Neuronal stem cell (in vitro differentiated cells): ENCODE results near the gene ADAMTS14.
A peak's percentile ranks its signal among the peaks of the same experiment; 100 is the strongest.

Experiments
- DNase-seq: peaks from one replicate; pipeline ENCODE4 v3.0.0-alpha.2; 2013; ENCODE audit warnings: low spot score
- H2AFZ ChIP-seq: one replicate; pipeline ENCODE4 v1.6.1; 2013; ENCODE audit warnings: mild to moderate bottlenecking, low read length, inconsistent platforms
- H2AK5ac ChIP-seq: 2 replicates; pipeline ENCODE4 v1.6.1; 2013; ENCODE audit warnings: low read depth, mild to moderate bottlenecking, inconsistent platforms, low read length, moderate library complexity, mixed read lengths
- H2BK120ac ChIP-seq: 2 replicates; pipeline ENCODE4 v1.6.1; 2013; ENCODE audit warnings: low read depth, mild to moderate bottlenecking, inconsistent platforms, low read length, moderate library complexity, mixed read lengths
- H2BK12ac ChIP-seq: one replicate; pipeline ENCODE4 v1.6.1; 2013; ENCODE audit warnings: low read length, inconsistent platforms
- H2BK15ac ChIP-seq: 2 replicates; pipeline ENCODE4 v1.6.1; 2013; ENCODE audit warnings: mild to moderate bottlenecking, low read length, inconsistent platforms, mixed read lengths
- H2BK5ac ChIP-seq: one replicate; pipeline ENCODE4 v1.6.1; 2013; ENCODE audit warnings: inconsistent platforms, mild to moderate bottlenecking, low read length, moderate library complexity
- H3K14ac ChIP-seq: one replicate; pipeline ENCODE4 v1.6.1; 2013; ENCODE audit warnings: low read length, inconsistent platforms
- H3K18ac ChIP-seq: 2 replicates; pipeline ENCODE4 v1.6.1; 2013; ENCODE audit warnings: low read length, inconsistent platforms
- H3K23ac ChIP-seq: 2 replicates; pipeline ENCODE4 v1.6.1; 2013; ENCODE audit warnings: low read depth, mild to moderate bottlenecking, mixed read lengths, low read length, inconsistent platforms; ENCODE audit not compliant: poor library complexity
- H3K27ac ChIP-seq: replicated peaks from 3 replicates; pipeline ENCODE4 v1.5.1; 2013; ENCODE audit warnings: low read length, inconsistent platforms
- H3K27me3 ChIP-seq, 3 experiments: 2 replicates each; pipeline ENCODE4 v1.6.1; 2013; ENCODE audit warnings: low read length in 3 of 3, mild to moderate bottlenecking in 2 of 3, inconsistent platforms in 1 of 3, low read depth in 1 of 3, mixed read lengths in 1 of 3, moderate library complexity in 1 of 3; ENCODE audit not compliant: control insufficient read depth in 3 of 3, insufficient read depth in 3 of 3
- H3K36me3 ChIP-seq, 2 donors: replicated peaks in 1 of 2; 2 replicates each; pipeline ENCODE4 v1.6.1; 2013; ENCODE audit warnings: low read length in 2 of 2; ENCODE audit not compliant: control insufficient read depth in 2 of 2, insufficient read depth in 2 of 2
- H3K4ac ChIP-seq: 2 replicates; pipeline ENCODE4 v1.6.1; 2013; ENCODE audit warnings: inconsistent platforms, mild to moderate bottlenecking, low read length, moderate library complexity
- H3K4me1 ChIP-seq, 2 donors: 1 replicate in 1 of 2; 2 replicates in 1 of 2; pipeline ENCODE4 v1.6.1; 2013; ENCODE audit warnings: low read length in 2 of 2, low read depth in 1 of 2; ENCODE audit not compliant: control insufficient read depth in 2 of 2, insufficient read depth in 1 of 2
- H3K4me2 ChIP-seq: one replicate; pipeline ENCODE4 v1.6.1; 2013; ENCODE audit warnings: mild to moderate bottlenecking, low read length, inconsistent platforms; ENCODE audit not compliant: insufficient read depth, poor library complexity, severe bottlenecking
- H3K4me3 ChIP-seq, 2 donors: 2 replicates each; pipeline ENCODE4 v1.5.1; 2013; ENCODE audit warnings: low read length in 2 of 2, mild to moderate bottlenecking in 2 of 2, inconsistent platforms in 1 of 2, moderate library complexity in 1 of 2
- H3K79me1 ChIP-seq: one replicate; pipeline ENCODE4 v1.6.1; 2013; ENCODE audit warnings: low read depth, mild to moderate bottlenecking, inconsistent platforms, low read length, moderate library complexity
- H3K9ac ChIP-seq: one replicate; pipeline ENCODE4 v1.6.1; 2013; ENCODE audit warnings: mild to moderate bottlenecking, low read depth, low read length, inconsistent platforms; ENCODE audit not compliant: poor library complexity
- H3K9me3 ChIP-seq, 2 donors: replicated peaks in 1 of 2; 2 replicates each; pipeline versions ENCODE3 to v1.6.1; 2013; ENCODE audit warnings: low read length in 2 of 2, mild to moderate bottlenecking in 2 of 2, inconsistent platforms in 1 of 2, low read depth in 1 of 2, mixed read lengths in 1 of 2, moderate library complexity in 1 of 2; ENCODE audit not compliant: control insufficient read depth in 2 of 2, insufficient read depth in 1 of 2
- H4K8ac ChIP-seq: one replicate; pipeline ENCODE4 v1.6.1; 2013; ENCODE audit warnings: low read depth, mild to moderate bottlenecking, inconsistent platforms, low read length, moderate library complexity
- H4K91ac ChIP-seq: one replicate; pipeline ENCODE4 v1.6.1; 2013; ENCODE audit warnings: low read length, low read depth, mild to moderate bottlenecking, inconsistent platforms; ENCODE audit not compliant: poor library complexity
- whole genome bisulfite sequencing, 2 donors: extraction: QIAGEN DNeasy Blood & Tissue Kit; methylation state at CpG; one replicate each; pipeline ENCODE4 v1.1.7; 2013; ENCODE audit warnings: missing lambda C conversion rate in 2 of 2, mixed read lengths in 1 of 2; ENCODE audit not compliant: insufficient read length in 2 of 2, insufficient replicate concordance in 1 of 2; ENCODE audit errors: extremely low coverage in 2 of 2; 5-methylcytosine and 5-hydroxymethylcytosine counted together

The ADAMTS14 gene

DNA sequence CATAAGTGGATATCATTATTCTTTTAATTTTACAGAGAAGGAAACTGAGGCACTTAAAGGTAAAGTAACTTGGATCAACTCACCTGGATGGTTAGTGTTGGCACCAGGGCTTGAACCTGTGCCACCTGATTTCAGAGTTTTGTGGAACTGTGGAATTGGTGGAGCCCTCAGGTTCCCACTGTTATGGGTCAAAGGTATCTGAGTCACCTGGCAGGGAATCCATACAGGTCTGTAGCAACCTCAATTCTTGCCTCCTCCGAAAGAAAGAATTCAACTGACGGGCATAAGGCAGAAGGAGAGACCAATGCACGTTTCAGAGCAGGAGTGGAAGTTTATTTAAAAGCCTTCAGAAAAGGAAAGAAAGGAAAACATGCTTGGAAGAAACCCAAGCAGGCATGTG is 25.2 kb upstream of the ADAMTS14 start:
- no CpG with 5 or more reads among the region's 3 CpGs for WGBS, 2 donors
- peaks cover 0 to 4% of the 10 kb centered on the region in 2 donors for H3K4me1 ChIP-seq

DNA sequence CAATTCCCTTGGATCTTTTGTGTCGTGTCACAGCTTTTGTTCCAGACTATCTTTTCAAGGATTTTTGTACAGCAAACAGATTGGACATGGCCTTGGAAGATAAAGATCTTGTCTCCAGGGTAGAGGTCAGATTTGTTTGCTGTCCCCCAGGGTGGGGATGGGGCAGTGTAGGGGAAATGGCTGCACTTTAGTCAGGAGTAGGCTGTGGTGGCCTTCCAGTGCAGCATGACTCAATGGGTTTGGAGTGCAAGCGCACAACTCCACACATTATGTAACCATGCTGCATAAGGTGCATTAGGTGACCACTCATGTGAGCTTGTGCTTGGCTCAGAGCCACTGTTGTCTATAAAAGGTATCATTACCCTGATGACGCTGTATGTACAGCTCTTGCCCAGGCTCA is 23.9 kb upstream of the ADAMTS14 start:
- no CpG with 5 or more reads among the region's 3 CpGs for WGBS, 2 donors
- DNase-seq = no peak

More for the DNA sequence above, 25.2 kb upstream of the ADAMTS14 start:
- H4K8ac ChIP-seq = no peak overlapping the region
- no peak overlapping the region for H4K91ac ChIP-seq
- no peak overlapping the region for H3K23ac ChIP-seq
- DNase-seq = no peak
- H3K27ac ChIP-seq = no peak overlapping the region
- H3K4ac ChIP-seq = no peak overlapping the region
- no peak overlapping the region for H3K9ac ChIP-seq
- H3K9me3 ChIP-seq = peaks cover 30 to 34% of the 10 kb centered on the region in 2 donors
- no peaks in the 10 kb centered on the region for H3K27me3 ChIP-seq
- no peak overlapping the region for H2AFZ ChIP-seq
- H3K79me1 ChIP-seq = no peaks in the 10 kb centered on the region
- H2BK5ac ChIP-seq = no peak overlapping the region
- no peak overlapping the region for H2BK12ac ChIP-seq
- no peak overlapping the region for H3K4me3 ChIP-seq
- no peak overlapping the region for H2BK120ac ChIP-seq
- no peak overlapping the region for H3K14ac ChIP-seq
- H2AK5ac ChIP-seq = no peak overlapping the region
- no peaks in the 10 kb centered on the region for H3K36me3 ChIP-seq
- no peak overlapping the region for H2BK15ac ChIP-seq
- no peak overlapping the region for H3K4me2 ChIP-seq
- H3K18ac ChIP-seq = no peak overlapping the region

DNA sequence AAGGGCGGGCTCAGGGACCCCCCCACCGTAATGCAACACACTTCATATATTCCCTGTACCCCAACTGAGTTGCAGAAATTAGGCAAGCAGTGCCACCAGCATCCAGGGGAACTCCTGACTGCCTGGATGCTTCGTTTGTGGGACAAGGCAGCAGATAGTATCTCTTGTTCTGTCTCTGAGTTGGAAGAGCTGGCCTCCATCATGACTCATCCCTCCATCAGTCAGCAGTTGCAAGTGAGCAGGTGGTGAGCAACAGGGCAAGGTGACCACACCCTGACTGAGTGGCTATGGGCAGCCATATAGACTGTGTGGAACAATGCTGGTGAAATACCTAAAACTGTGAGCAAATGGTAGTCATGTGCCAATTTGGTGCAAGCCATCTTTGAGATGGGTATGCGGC is 22.8 kb upstream of the ADAMTS14 start:
- Histone ChIP-seq H3K9me3 (peaks cover 31 to 44% of the 10 kb centered on the region in 2 donors), H2BK12ac (no peak overlapping the region), H3K4me3 (no peak overlapping the region), H3K27ac (no peak overlapping the region), H2BK5ac (no peak overlapping the region), H3K79me1 (no peaks in the 10 kb centered on the region), H3K9ac (peak overlapping the region; percentile 24), H2AFZ (no peak overlapping the region), H4K8ac (no peak overlapping the region), H3K4ac (no peak overlapping the region), H3K18ac (no peak overlapping the region), H4K91ac (no peak overlapping the region), H3K23ac (peak overlapping the region; percentile 29), H3K27me3 (no peaks in the 10 kb centered on the region), H2AK5ac (no peak overlapping the region), H3K14ac (no peak overlapping the region), H3K4me1 (peaks cover 0 to 4% of the 10 kb centered on the region in 2 donors), H2BK15ac (no peak overlapping the region), H3K36me3 (no peaks in the 10 kb centered on the region), H3K4me2 (no peak overlapping the region), H2BK120ac (no peak overlapping the region)
- no CpG with 5 or more reads among the region's 4 CpGs for WGBS, 2 donors
- no peak for DNase-seq

More for the DNA sequence above, 23.9 kb upstream of the ADAMTS14 start:
- Histone ChIP-seq H3K4me3 (no peak overlapping the region), H3K79me1 (no peaks in the 10 kb centered on the region), H4K91ac (no peak overlapping the region), H2BK12ac (no peak overlapping the region), H2AFZ (no peak overlapping the region), H3K27ac (no peak overlapping the region), H3K4ac (no peak overlapping the region), H3K9ac (no peak overlapping the region), H3K14ac (no peak overlapping the region), H3K4me1 (peaks cover 0 to 4% of the 10 kb centered on the region in 2 donors), H3K18ac (no peak overlapping the region), H2BK5ac (no peak overlapping the region), H3K27me3 (no peaks in the 10 kb centered on the region), H4K8ac (no peak overlapping the region), H3K36me3 (no peaks in the 10 kb centered on the region), H2AK5ac (no peak overlapping the region), H3K9me3 (peaks cover 31 to 43% of the 10 kb centered on the region in 2 donors), H2BK120ac (no peak overlapping the region), H3K4me2 (no peak overlapping the region), H2BK15ac (no peak overlapping the region), H3K23ac (no peak overlapping the region)

DNA sequence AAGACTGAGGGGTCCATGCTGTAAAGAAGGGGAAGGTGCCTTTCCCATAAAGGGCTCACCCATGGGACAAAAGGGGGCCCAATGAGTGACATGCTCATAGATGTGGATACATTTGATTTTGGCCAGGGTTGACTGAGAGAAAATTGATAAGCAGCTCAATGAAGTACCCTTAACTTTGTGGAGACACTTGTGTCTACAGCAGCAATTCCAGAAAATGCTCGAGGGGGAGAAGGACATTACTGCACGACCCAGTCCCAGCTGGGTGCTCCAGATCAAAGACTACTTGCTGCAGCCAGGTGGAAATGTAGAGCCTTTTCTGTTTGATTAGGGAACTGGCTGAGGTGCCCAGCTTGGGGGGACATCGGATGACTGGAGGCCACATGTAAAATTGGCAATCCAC is 22.2 kb upstream of the ADAMTS14 start:
- H3K36me3 ChIP-seq = no peaks in the 10 kb centered on the region
- no peak overlapping the region for H3K14ac ChIP-seq
- no peak overlapping the region for H3K27ac ChIP-seq
- no peak overlapping the region for H2AK5ac ChIP-seq
- H2AFZ ChIP-seq = no peak overlapping the region
- no peaks in the 10 kb centered on the region for H3K27me3 ChIP-seq
- H2BK120ac ChIP-seq = no peak overlapping the region
- H3K23ac ChIP-seq = no peak overlapping the region
- DNase-seq = no peak
- H3K4me3 ChIP-seq = no peak overlapping the region
- H3K9ac ChIP-seq = no peak overlapping the region
- H4K8ac ChIP-seq = no peak overlapping the region
- no peak overlapping the region for H2BK12ac ChIP-seq
- no CpG with 5 or more reads among the region's 3 CpGs for WGBS, 2 donors
- peaks cover 31 to 44% of the 10 kb centered on the region in 2 donors for H3K9me3 ChIP-seq
- H3K4me2 ChIP-seq = no peak overlapping the region
- no peak overlapping the region for H4K91ac ChIP-seq
- H3K4ac ChIP-seq = no peak overlapping the region
- peaks cover 0 to 3% of the 10 kb centered on the region in 2 donors for H3K4me1 ChIP-seq
- no peak overlapping the region for H3K18ac ChIP-seq
- no peaks in the 10 kb centered on the region for H3K79me1 ChIP-seq
- no peak overlapping the region for H2BK5ac ChIP-seq
- H2BK15ac ChIP-seq = no peak overlapping the region
